ENCODE results near the gene BTD. TPM values are rescaled to one million over a fixed set of nuclear protein-coding genes. Genes with fewer than 3 reads are reported as not detected.

Gene BTD
- polyA plus RNA-seq, 2 of the 4 experiments (the other 2 are of a cell fraction) = 17.6 to 17.8 TPM

DNA sequence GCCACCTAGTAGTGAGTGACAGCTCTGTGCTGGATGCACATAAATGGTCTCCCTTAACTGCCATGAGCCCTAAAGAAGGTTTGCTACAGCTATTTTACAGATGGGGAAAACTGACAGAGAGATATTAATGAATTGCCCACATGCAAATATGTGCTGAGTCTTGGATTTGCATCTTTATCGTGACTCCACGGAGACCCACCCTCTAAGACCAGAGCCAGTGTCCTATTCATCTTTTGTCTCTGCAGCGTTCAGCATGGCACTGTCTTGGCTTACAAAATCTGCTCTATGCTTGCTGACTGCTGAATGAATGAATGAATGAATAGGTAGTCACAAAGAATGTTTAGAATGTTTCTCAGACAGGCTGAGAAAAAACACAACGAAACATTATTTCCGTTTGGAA, 48.3 kb downstream of the BTD start:
- CTCF ChIA-PET = interaction anchor here (0.9 to 5.3 kb wide), 5 partner anchors 15 to 1234 kb away, joined by 3 to 27 read pairs (median 5); no protein-coding TSS in a partner anchor
- ATAC-seq = no peak
- 91% methylated on average over 5 of the region's 5 CpGs for WGBS (ENCODE audit: missing lambda C conversion rate)
- TF ChIP-seq PBX3 (IDR thresholded peaks at IDR 0.05) (no peak), TP53 (CRISPR knock-in tag; IDR thresholded peaks at IDR 0.05) (no peak), POLR2A (IDR thresholded peaks at IDR 0.05; ENCODE audit: low read length) (no peak)
- H3K9me3 ChIP-seq = peaks cover 2% of the 10 kb centered on the region; the same call in 2 of the 3 replicates
- no peak for FAIRE-seq
- POLR2A ChIA-PET = interaction anchor here (1.2 kb wide), 1 partner anchor 49 kb away, joined by 5 read pairs; the partner anchor contains the start of genes BTD and HACL1
- H3K4me2 ChIP-seq = no peak overlapping the region
- no peak for DNase-seq (ENCODE audit: low read depth in 1 of 2, low spot score in 1 of 2)
- peaks cover 31% of the 10 kb centered on the region for H3K4me1 ChIP-seq
- H3K4me3 ChIP-seq = no peak overlapping the region
- peak overlapping the region in 1 of 2 experiments; percentile 82; a peak in 1 of 6 replicates for H3K27ac ChIP-seq

GRCh38 chr3:15651396-15651795, 49.9 kb downstream of the BTD start:
- ATAC-seq = no peak
- 0 out of 6 replicates have a peak overlapping the region, but pooled peaks of 1 of the 2 experiments have one; percentile 17 for H3K27ac ChIP-seq
- 96% methylated on average over 8 of the region's 8 CpGs for WGBS (ENCODE audit: missing lambda C conversion rate)
- no peak overlapping the region for H3K4me3 ChIP-seq
- no peak for DNase-seq (ENCODE audit: low read depth in 1 of 2, low spot score in 1 of 2)
- peaks cover 19% of the 10 kb centered on the region for H3K4me1 ChIP-seq
- POLR2A ChIA-PET = interaction anchor here (0.6 to 1.0 kb wide), 2 partner anchors 50 to 146 kb away, joined by 3 read pairs; partner anchors contain the start of genes BTD and HACL1
- CTCF ChIA-PET = interaction anchor here (0.7 to 5.3 kb wide), 5 partner anchors 18 to 617 kb away, joined by 3 to 27 read pairs (median 3); no protein-coding TSS in a partner anchor
- H3K4me2 ChIP-seq = no peak overlapping the region
- H3K9me3 ChIP-seq = peaks cover 16% of the 10 kb centered on the region; the same call in 2 of the 3 replicates
- FAIRE-seq = no peak
- TF ChIP-seq HEYL (CRISPR knock-in tag; IDR thresholded peaks at IDR 0.05) = no peak
- TF ChIP-seq, protein P1, sequence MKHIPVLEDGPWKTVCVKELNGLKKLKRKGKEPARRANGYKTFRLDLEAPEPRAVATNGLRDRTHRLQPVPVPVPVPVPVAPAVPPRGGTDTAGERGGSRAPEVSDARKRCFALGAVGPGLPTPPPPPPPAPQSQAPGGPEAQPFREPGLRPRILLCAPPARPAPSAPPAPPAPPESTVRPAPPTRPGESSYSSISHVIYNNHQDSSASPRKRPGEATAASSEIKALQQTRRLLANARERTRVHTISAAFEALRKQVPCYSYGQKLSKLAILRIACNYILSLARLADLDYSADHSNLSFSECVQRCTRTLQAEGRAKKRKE (CRISPR knock-in tag; IDR thresholded peaks at IDR 0.05; ENCODE audit: low read depth) = no peak
- no peak for TF ChIP-seq CEBPB (IDR thresholded peaks at IDR 0.05)

DNA sequence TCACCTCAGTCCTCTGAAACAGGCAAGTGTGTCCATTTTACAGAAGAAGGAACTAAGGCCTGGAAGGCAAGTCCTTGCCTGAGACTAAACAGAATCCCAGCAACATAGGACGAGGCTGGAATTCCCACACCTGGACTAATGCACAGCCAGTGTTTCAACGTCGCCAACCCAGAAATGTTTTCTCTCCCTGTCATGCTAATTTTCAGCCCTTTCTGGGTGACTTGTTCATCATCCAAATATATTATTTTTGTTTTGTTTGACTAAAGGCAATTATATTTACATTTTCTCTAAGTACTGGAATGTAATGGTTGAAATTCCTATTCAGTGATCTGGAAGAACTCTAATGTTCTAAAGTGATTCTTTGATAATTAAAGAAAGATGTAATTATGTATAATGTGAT, 51.8 kb downstream of the BTD start:
- Histone ChIP-seq H3K4me2 (no peak overlapping the region), H3K27ac (no peak overlapping the region), H3K4me1 (peaks cover 1% of the 10 kb centered on the region; the same call in 1 of the 3 replicates), H3K4me3 (no peak overlapping the region), H3K9me3 (peaks cover 31% of the 10 kb centered on the region; the same call in 2 of the 3 replicates)
- DNase-seq (ENCODE audit: low read depth in 1 of 2, low spot score in 1 of 2) = no peak
- FAIRE-seq = no peak
- CTCF ChIA-PET = interaction anchor here (1.9 kb wide), 1 partner anchor 24 kb away, joined by 6 read pairs; no protein-coding TSS in a partner anchor
- no peak for TF ChIP-seq MAX (IDR thresholded peaks at IDR 0.05)
- no peak for TF ChIP-seq RNF2 (IDR thresholded peaks at IDR 0.05; ENCODE audit: borderline replicate concordance, low read depth)
- no peak for ATAC-seq
- 92% methylated on average over 3 of the region's 3 CpGs for WGBS (ENCODE audit: missing lambda C conversion rate)
- POLR2A ChIA-PET = no interaction called here

DNA sequence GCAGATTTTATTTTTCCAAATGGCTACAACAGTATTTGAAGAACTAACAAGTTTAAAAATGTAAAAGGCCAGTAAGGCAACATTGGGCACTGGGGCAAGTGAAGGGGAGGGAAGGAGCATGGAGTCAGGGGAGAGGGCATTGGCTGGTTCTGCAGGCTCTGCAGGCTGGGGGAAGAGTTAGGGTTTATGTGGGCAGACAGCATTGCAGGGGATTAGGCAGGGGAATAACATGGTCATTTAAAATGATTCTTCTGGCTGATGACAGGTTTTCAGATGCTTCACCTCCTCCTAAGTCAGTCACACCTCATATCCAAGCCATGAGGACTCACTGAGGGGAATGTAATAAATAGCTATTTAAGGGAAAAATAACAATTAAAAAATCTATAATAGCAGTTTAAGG, 52.6 kb downstream of the BTD start:
- FAIRE-seq = no peak
- H3K4me1 ChIP-seq = no peaks in the 10 kb centered on the region
- H3K27ac ChIP-seq = no peak overlapping the region
- CTCF ChIA-PET = interaction anchor here (0.6 to 1.9 kb wide), 2 partner anchors 25 to 35 kb away, joined by 3 to 6 read pairs; no protein-coding TSS in a partner anchor
- no peak for DNase-seq (ENCODE audit: low read depth in 1 of 2, low spot score in 1 of 2)
- no peak overlapping the region for H3K4me2 ChIP-seq
- no peak for ATAC-seq
- H3K9me3 ChIP-seq = peaks cover 31% of the 10 kb centered on the region; the same call in 2 of the 3 replicates
- POLR2A ChIA-PET = no interaction called here
- H3K4me3 ChIP-seq = no peak overlapping the region
- no peak for TF ChIP-seq MAFK (IDR thresholded peaks at IDR 0.05; ENCODE audit: partially characterized antibody)

DNA sequence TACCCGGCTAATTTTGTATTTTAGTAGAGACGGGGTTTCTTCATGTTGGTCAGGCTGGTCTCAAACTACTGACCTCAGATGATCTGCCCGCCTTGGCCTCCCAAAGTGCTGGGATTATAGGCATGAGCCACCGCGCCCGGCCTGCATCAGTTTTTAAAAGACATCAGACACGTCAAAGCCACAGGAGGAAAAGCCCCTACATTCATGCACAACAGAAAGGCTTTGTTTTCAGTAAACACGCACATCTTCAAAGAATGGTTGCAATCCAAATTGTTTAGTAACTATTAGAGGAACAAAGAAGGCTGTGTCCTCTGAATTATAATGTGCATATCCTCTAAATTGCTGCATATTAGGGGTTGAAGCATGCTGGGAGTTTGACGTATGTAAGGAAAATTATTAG, 53.3 kb downstream of the BTD start:
- H3K4me2 ChIP-seq = no peak overlapping the region
- DNase-seq (ENCODE audit: low read depth in 1 of 2, low spot score in 1 of 2) = no peak
- ChIA-PET POLR2A (no interaction called here), CTCF (interaction anchor here (0.6 to 1.9 kb wide), 2 partner anchors 26 to 34 kb away, joined by 3 to 6 read pairs; no protein-coding TSS in a partner anchor)
- H3K9me3 ChIP-seq = peaks cover 31% of the 10 kb centered on the region; the same call in 2 of the 3 replicates
- H3K4me3 ChIP-seq = no peak overlapping the region
- H3K27ac ChIP-seq = no peak overlapping the region
- TF ChIP-seq POLR2AphosphoS2 (conservative IDR thresholded peaks at IDR 0.05; ENCODE audit: low read length) (no peak), ZFP36 (IDR thresholded peaks at IDR 0.05; ENCODE audit: borderline replicate concordance, partially characterized antibody) (no peak), ESRRA (IDR thresholded peaks at IDR 0.05; ENCODE audit: borderline replicate concordance, low read length) (no peak), EHMT2 (IDR thresholded peaks at IDR 0.05; ENCODE audit: low read depth) (no peak), HES2 (IDR thresholded peaks at IDR 0.05) (no peak)
- 91% methylated on average over 9 of the region's 9 CpGs for WGBS (ENCODE audit: missing lambda C conversion rate)
- no peak for FAIRE-seq
- H3K4me1 ChIP-seq = no peaks in the 10 kb centered on the region
- no peak for ATAC-seq
